Islet of Langerhans (tissue), 1 donor: ENCODE data around the gene PITPNM2.

Experiments used
- FAIRE-seq: peaks from one replicate; lab custom pipeline; 2011; peaks lifted over from hg19 to GRCh38; lab: Jason Lieb, UNC

PITPNM2 gene

GRCh38 chr12:123150744-123151456 is at the start of gene PITPNM2:
TSS of gene PITPNM2 (minus strand) at chr12:123151090. CDS start at chr12:123034590, 116,500 bp downstream.
- FAIRE-seq, result no peak

DNA sequence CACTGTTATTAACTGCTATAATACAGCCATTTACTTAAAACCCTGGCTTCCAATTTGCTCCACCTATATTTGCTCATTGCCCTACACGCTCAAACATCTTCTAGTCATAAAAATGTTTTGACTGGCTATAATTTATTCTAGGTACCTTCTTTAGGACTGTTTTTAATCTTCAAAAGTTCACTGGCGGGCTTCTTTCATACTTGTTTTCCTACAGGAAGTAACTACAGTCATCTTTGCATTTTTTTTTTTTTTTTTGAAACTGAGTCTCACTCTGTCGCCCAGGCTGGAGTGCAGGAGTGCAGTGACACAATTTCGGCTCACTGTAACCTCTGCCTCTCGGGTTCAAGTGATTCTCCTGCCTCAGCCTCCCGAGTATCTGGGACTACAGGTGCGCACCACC is 49.5 kb upstream of the PITPNM2 start:
- no peak for FAIRE-seq

- FAIRE-seq, result no peak
Measured at GRCh38 chr12:123199936-123200335, 49.0 kb upstream of the PITPNM2 start.

GRCh38 chr12:123187637-123188036 is 36.7 kb upstream of the PITPNM2 start:
- no peak for FAIRE-seq

GRCh38 chr12:123180171-123180570 is 29.3 kb upstream of the PITPNM2 start:
- FAIRE-seq, result no peak

GRCh38 chr12:123171967-123172366 is 21.1 kb upstream of the PITPNM2 start:
- FAIRE-seq, result no peak

GRCh38 chr12:123167329-123167728 is 16.4 kb upstream of the PITPNM2 start:
- FAIRE-seq, result no peak

- FAIRE-seq, result no peak
Measured at GRCh38 chr12:123165537-123165936, 14.6 kb upstream of the PITPNM2 start.

GRCh38 chr12:123164710-123165261 is 13.9 kb upstream of the PITPNM2 start:
- peak; percentile 78 for FAIRE-seq

DNA sequence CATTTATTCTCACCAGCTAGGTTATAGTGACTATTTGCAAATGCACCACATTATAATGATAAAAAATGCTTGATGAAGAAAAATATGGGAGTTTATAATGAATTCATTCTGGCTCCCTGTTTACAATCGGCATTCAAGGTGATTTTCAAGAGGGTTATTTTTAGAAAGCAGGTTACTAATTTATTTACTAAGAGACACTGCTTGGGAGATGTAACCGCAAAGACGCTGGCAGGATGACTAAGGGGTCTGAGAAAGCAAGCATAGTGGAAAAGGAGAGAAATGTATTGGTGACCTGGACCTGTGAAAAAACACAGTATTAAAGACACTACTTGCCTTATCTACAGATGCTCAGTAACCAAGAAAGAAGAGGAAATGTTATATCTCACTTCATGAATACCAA is 13.3 kb upstream of the PITPNM2 start:
- peak; percentile 92 for FAIRE-seq

- FAIRE-seq, result peak; percentile 89
Measured at GRCh38 chr12:123163227-123163626, 12.3 kb upstream of the PITPNM2 start.

GRCh38 chr12:123160801-123161487 is 10.1 kb upstream of the PITPNM2 start:
- no peak for FAIRE-seq

DNA sequence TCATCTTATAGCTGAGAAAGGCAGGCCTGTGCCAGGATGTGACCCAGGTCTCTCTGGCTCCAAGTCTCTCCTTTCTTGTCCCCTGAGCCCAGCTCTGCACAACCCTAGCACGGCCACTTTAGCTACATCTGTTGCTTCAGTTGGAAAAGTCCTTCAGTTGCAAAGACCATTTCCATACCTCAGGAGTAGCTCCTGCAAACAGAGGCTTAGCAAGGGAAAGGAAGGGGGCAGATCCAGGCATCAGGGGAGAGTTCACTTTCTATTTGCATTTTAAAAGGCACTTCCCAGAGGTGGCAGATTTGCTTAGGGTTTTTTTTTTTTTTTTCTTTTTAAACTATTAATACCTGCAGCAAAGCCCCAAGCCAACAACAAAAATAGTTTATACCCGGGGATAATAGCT is 3.0 kb upstream of the PITPNM2 start:
- FAIRE-seq, result no peak

GRCh38 chr12:123152833-123153232 is 1.9 kb upstream of the PITPNM2 start:
- FAIRE-seq, result no peak

DNA sequence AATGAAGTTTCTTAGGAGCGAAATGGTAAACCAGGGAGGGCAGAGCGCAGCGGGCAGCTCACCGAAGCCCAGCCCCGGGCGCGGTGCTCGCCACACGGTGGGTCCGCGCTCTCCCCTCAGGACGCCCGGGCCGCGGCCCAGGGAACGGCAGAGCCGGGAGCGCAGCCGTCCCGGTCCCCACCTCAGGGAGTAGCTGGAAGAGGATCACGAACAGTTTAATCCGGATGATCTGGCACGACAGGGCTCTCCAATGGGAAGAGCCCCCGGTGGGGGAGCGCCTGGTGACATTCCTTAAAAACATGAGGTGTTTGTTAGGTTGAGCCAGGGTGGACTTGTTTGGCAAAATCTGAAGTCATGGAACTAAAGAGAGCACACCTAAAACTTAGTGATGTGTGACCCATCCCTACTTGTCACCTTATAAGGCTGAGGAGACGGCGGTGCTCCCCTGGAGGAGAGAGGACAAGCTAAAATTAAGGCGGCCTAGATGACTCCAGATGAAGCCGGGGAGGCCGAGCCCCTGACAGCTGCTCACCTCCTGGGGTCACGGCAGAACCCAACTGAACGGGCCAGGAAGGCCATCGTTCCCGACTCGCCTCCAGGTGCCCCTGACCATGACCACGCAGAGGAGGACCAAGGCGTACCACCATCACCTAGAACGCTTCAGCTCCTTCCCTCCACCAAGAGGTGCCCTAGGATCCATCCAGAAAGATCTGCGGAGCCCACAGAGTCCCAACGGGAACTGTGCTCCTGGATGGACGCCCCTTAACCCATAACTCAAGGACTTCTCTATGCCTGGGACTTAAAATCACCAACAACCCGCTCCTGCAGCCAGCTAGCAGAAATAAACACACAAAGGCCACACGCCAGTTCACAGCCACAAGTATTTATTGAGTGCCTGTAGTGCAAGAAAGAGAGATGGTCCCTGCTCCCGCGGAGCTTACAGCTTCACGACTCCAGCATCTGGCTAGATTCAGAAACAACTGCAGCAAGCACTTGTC is 866 bp upstream of the PITPNM2 start:
- FAIRE-seq, result no peak

- no peak for FAIRE-seq
Measured at GRCh38 chr12:123150275-123150743, 581 bp downstream of the PITPNM2 start.

GRCh38 chr12:123149501-123150274 is 1.2 kb downstream of the PITPNM2 start:
- no peak for FAIRE-seq

DNA sequence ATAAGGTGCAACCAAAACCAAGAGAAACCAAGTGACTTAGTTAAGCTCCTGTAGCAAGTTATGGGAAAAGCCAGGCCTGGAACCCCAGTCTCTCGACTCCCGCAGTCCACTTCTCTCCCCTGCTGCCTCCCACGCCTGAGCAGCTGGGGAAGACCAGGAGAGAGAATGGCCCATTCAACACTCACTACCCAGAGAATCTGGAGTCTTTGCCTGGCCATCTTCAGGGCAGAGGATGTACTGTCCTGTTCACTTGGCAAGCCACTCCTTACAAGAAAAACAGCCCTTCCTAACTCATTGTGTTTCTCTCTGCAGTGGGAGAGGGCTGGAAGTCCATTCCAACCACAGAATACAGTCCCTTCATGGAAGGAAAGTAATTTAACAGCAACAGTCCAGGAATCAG is 1.8 kb downstream of the PITPNM2 start:
- FAIRE-seq, result no peak

DNA sequence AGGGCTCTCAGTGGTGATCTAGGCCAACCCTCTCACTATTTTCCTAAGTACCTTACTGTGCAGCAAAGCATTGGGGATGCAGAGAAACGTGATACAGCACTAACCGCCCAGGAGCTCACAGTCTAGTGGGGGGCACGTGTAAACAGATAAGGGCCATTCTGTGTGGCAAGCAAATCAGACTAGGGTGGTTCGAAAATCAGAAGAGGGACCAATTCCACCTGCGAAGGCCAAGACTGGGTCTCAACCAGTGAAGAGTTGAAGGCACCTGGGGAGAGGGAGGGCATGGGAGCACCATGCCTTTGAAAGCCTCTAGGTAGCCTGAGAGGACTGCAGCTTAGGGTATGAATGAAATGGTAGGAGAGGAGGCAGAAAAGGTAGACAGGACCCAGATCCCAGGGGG is 2.2 kb downstream of the PITPNM2 start:
- FAIRE-seq, result no peak

GRCh38 chr12:123148223-123148622 is 2.7 kb downstream of the PITPNM2 start:
- no peak for FAIRE-seq

DNA sequence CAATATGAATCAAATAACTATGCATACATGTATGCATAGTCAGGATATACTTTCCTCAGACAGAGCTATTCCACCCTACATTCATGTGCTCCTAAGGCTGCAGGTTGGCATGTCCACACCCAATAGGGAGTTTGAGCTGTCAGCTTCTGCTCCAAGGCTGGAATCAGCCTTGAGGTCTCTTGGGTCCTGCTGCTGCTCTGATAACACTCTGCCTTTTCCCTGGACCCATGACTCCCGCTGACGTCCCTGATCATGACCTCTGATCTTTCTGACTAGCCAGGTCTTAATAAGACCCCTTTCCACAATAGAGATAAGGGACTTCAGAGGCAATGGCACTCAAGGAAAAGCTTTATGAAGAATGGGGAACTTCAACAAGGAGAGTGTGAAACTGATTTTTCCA is 5.7 kb downstream of the PITPNM2 start:
- FAIRE-seq, result no peak
